Upper lobe of left lung (tissue), 4 donors: Measurements from ENCODE around the gene SIDT2.
A peak's percentile ranks its signal among the peaks of the same experiment; 100 is the strongest.

Experiments
- CTCF ChIP-seq, 6 experiments: fragments of 450-650 bp in 4 of 6; fragments of 200-600 bp in 2 of 6; sonication (generic) in 2 of 6; IDR thresholded peaks; one replicate each; pipeline ENCODE4 v1.5.1; 2016 to 2019; ENCODE audit warnings: antibody characterized with exemption in 6 of 6
- POLR2A ChIP-seq, 4 donors: fragments of 450-650 bp; IDR thresholded peaks; one replicate each; pipeline ENCODE4 v1.5.1; 2016 to 2017; ENCODE audit warnings: antibody characterized with exemption in 4 of 4, mild to moderate bottlenecking in 2 of 4
- POLR2AphosphoS5 ChIP-seq, 2 donors: sonication (generic); formaldehyde crosslinking; IDR thresholded peaks; one replicate each; pipeline ENCODE4 v1.5.1; 2017; ENCODE audit warnings: antibody characterized with exemption in 2 of 2

GRCh38 chr11:117179048-117179999, 781 bp downstream of the SIDT2 start:
- peak in 1 of 4 donors; percentile 20 for TF ChIP-seq POLR2A (IDR thresholded peaks at IDR 0.05)
- no peak for TF ChIP-seq CTCF (IDR thresholded peaks at IDR 0.05)
- TF ChIP-seq POLR2AphosphoS5 (IDR thresholded peaks at IDR 0.05): no peak
